HepG2 (cell line): ENCODE results near the gene CUL7. TPM values are rescaled to one million over a fixed set of nuclear protein-coding genes. Genes with fewer than 3 reads are reported as not detected.

Source experiments
- ADNP ChIP-seq: sonication (generic); formaldehyde crosslinking; IDR thresholded peaks from 2 replicates; pipeline ENCODE4 v1.4.0; 2020; ENCODE audit warnings: missing genetic modification reagents
- GLMP ChIP-seq: sonication (generic); formaldehyde crosslinking; IDR thresholded peaks from 2 replicates; pipeline ENCODE4 v1.9.0; 2021; ENCODE audit warnings: missing genetic modification reagents, mild to moderate bottlenecking, borderline replicate concordance
- ZHX2 ChIP-seq, 2 experiments: sonication (generic) in 1 of 2; formaldehyde crosslinking in 1 of 2; IDR thresholded peaks; 2 replicates each; pipeline versions ENCODE4 v1.6.1 to v1.9.0; 2014 to 2022; ENCODE audit warnings: antibody characterized with exemption in 1 of 2, borderline replicate concordance in 1 of 2, inconsistent platforms in 1 of 2, low read depth in 1 of 2, missing genetic modification reagents in 1 of 2
- ZNF234 ChIP-seq: sonication (generic); formaldehyde crosslinking; conservative IDR thresholded peaks from 2 replicates; pipeline ENCODE4 v1.5.1; 2020; ENCODE audit warnings: mild to moderate bottlenecking, missing genetic modification reagents
- ZNF558 ChIP-seq: sonication (generic); formaldehyde crosslinking; IDR thresholded peaks from 2 replicates; pipeline ENCODE4 v1.9.0; 2022; ENCODE audit warnings: mild to moderate bottlenecking, missing genetic modification reagents, borderline replicate concordance
- ZNF746 ChIP-seq: sonication (generic); formaldehyde crosslinking; IDR thresholded peaks from 2 replicates; pipeline ENCODE4 v1.8.0; 2022; ENCODE audit warnings: mild to moderate bottlenecking, missing genetic modification reagents
- ZNF766 ChIP-seq: sonication (generic); formaldehyde crosslinking; IDR thresholded peaks from 2 replicates; pipeline ENCODE4 v1.5.0; 2020; ENCODE audit warnings: missing genetic modification reagents, borderline replicate concordance
- ZNF839 ChIP-seq: sonication (generic); formaldehyde crosslinking; IDR thresholded peaks from 2 replicates; pipeline ENCODE4 v1.4.0; 2020; ENCODE audit warnings: missing genetic modification reagents, mild to moderate bottlenecking, borderline replicate concordance
- ZSCAN12 ChIP-seq: sonication (generic); formaldehyde crosslinking; IDR thresholded peaks from 2 replicates; pipeline ENCODE4 v1.9.0; 2021; ENCODE audit warnings: mild to moderate bottlenecking, missing genetic modification reagents
- ZSCAN29 ChIP-seq: sonication (generic); formaldehyde crosslinking; conservative IDR thresholded peaks from 2 replicates; pipeline ENCODE4 v1.4.0; 2020; ENCODE audit warnings: mild to moderate bottlenecking, missing genetic modification reagents
- polyA plus RNA-seq, 8 experiments: library from polyadenylated mRNA; depleted of rRNA in 3 of 8; stranded (reverse) in 7 of 8; unstranded in 1 of 8; fragments of >200 nt; fragmentation: Illumina TruSeq in 4 of 8; extraction: Trizol in 4 of 8; gene quantifications; 2 replicates each; pipeline versions ENCODE4 v1.2.1 to v1.2.3, GENCODE V29; 2011 to 2016; ENCODE audit warnings: low read depth in 4 of 8, missing spikeins in 1 of 8, mixed read lengths in 1 of 8; ENCODE audit not compliant: insufficient read depth in 1 of 8
- total RNA-seq, 5 experiments: library from RNA; depleted of rRNA; stranded (reverse); fragments of >200 nt; fragmentation: Illumina TruSeq; extraction: Trizol; gene quantifications; 2 replicates each; pipeline ENCODE4 v1.2.3, GENCODE V29; 2016; ENCODE audit warnings: low read depth in 1 of 5
- TF ChIP-seq, protein P1 (sequence below): sonication (generic); formaldehyde crosslinking; IDR thresholded peaks from 2 replicates; pipeline ENCODE4 v1.4.0; 2020; ENCODE audit warnings: mild to moderate bottlenecking, missing genetic modification reagents

Gene CUL7
- total and polyA plus RNA-seq, 2 of the 13 experiments (the other 11 are each of a cell fraction or from before 2014, with no cell fraction given), result 32.0 to 60.7 TPM

DNA sequence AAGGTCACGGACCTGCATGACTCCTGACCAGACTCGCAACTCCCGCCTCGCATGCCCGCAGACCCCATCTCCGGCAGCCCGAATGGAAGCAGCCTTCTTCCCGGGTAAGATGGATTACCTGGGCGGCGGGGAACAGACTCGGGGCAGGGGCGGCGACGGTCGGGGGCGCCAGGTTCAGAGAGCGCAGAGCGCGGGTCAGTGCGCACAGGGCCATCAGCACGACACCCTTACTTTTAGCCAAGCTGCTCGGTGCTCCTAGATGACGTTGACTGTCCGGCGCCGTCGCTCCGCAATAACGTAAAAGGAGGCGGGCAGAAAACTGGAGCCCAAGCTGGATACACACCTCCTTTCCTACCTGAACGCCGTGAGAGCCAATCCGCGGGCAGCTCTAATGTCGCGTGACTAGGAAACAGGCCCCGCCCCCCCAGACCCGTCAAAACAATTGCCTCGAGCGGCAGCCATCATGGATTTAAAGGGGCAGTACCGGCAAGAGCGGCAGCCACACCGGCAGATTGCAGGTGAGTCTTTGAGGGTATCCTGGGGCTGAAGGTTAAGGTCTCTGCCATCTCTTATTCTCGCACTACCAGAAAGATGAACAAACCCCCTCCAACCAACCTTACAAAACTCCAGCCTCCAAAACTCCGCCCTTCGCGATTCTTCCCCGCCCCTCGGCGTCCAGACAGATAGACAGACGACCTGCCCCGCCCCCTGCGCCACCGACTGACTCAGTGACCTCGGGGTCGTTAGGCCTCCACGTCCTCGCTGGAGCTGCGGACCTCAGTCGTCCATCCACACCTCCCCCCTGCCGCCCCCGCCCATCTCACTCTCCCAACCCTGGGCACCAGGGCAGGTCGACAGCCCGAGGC, 5.8 kb upstream of the CUL7 start, which contains the start of the genes KLC4 and MRPL2 (continued):
- TF ChIP-seq ZHX2 (IDR thresholded peaks at IDR 0.05; ENCODE audit: low read depth), result peak; percentile 98
- no peak for TF ChIP-seq ZHX2 (CRISPR knock-in tag; IDR thresholded peaks at IDR 0.05; ENCODE audit: borderline replicate concordance)
- no peak for TF ChIP-seq ZNF839 (CRISPR knock-in tag)
- no peak for TF ChIP-seq ZNF746
- TF ChIP-seq, protein P1, sequence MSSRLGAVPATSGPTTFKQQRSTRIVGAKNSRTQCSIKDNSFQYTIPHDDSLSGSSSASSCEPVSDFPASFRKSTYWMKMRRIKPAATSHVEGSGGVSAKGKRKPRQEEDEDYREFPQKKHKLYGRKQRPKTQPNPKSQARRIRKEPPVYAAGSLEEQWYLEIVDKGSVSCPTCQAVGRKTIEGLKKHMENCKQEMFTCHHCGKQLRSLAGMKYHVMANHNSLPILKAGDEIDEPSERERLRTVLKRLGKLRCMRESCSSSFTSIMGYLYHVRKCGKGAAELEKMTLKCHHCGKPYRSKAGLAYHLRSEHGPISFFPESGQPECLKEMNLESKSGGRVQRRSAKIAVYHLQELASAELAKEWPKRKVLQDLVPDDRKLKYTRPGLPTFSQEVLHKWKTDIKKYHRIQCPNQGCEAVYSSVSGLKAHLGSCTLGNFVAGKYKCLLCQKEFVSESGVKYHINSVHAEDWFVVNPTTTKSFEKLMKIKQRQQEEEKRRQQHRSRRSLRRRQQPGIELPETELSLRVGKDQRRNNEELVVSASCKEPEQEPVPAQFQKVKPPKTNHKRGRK (CRISPR knock-in tag), result no peak
- no peak for TF ChIP-seq ZNF558
- TF ChIP-seq ZNF234 (CRISPR knock-in tag), result no peak; the same call in 1 of the 2 replicates
- TF ChIP-seq ADNP (CRISPR knock-in tag), result no peak
- TF ChIP-seq ZSCAN12 (CRISPR knock-in tag), result no peak
- no peak for TF ChIP-seq ZNF766 (CRISPR knock-in tag)
- TF ChIP-seq GLMP (CRISPR knock-in tag), result no peak
- TF ChIP-seq ZSCAN29 (CRISPR knock-in tag), result 0 out of 2 replicates have a peak, but pooled peaks have one; percentile 27
